Measurements from ENCODE around the gene NKAIN1. TPM values are rescaled to one million over a fixed set of nuclear protein-coding genes. Genes with fewer than 3 reads are reported as not detected.

The NKAIN1 gene
- total RNA-seq, 1 donor from 2014 or later, result 28.1 TPM

Other genes with a start within 250 kb of the NKAIN1 start
- gene PUM1, start 174.2 kb downstream of the NKAIN1 start, total RNA-seq, result 123 TPM
- gene SNRNP40, start 56.9 kb upstream of the NKAIN1 start, total RNA-seq, result 114 TPM
- gene ZCCHC17, start 57.1 kb upstream of the NKAIN1 start, total RNA-seq, result 50.1 TPM
- 198 TPM for gene FABP3, start 133.2 kb upstream of the NKAIN1 start, total RNA-seq
- 0.41 TPM for gene SERINC2, start 173.3 kb upstream of the NKAIN1 start, total RNA-seq